ENCODE measurements around the gene ODAD4. TPM values are rescaled to one million over a fixed set of nuclear protein-coding genes. Genes with fewer than 3 reads are reported as not detected.
A peak's percentile ranks its signal among the peaks of the same experiment; 100 is the strongest.

Gene ODAD4
- total RNA-seq, 1 experiment from 2014 or later: 0.98 TPM

DNA sequence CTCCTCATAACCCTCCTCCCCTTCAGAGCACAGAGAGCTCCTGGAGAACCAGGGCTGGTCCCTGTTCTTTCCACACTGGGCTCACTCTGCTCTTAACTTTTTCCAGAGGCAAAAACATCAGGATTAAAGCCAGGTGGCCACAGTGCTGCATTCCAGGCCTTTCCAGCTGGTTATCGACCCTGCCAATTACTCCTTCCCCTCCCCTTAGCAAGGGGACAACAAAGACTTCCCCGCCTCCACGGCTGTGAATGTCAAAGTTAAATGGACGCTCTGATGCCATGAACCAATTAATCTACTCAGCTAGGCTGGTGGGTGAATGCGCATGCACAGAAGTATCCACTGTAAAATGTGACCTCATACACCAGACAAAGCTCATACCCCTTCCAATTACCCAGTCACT, 34.8 kb upstream of the ODAD4 start:
- Histone ChIP-seq H3K79me2 (ENCODE audit: insufficient read depth, low read length) (no peaks in the 10 kb centered on the region), H3K36me3 (ENCODE audit: control insufficient read depth in 1 of 2, insufficient read depth in 2 of 2, low read length in 2 of 2) (peaks cover 48 to 62% of the 10 kb centered on the region in 2 experiments), H2AFZ (ENCODE audit: low read depth, low read length, poor library complexity, severe bottlenecking) (no peak overlapping the region), H3K9ac (ENCODE audit: low read length) (no peak overlapping the region), H3K4me1 (ENCODE audit: control insufficient read depth in 1 of 2, insufficient read depth in 2 of 2, low read length in 2 of 2) (no peaks in the 10 kb centered on the region; a peak in 1 of 4 replicates), H3K27me3 (ENCODE audit: insufficient read depth, low read length) (no peaks in the 10 kb centered on the region), H3K4me2 (ENCODE audit: low read length) (no peak overlapping the region), H4K20me1 (ENCODE audit: insufficient read depth) (no peaks in the 10 kb centered on the region), H3K27ac (ENCODE audit: low read depth, low read length) (no peak overlapping the region), H3K9me3 (ENCODE audit: control insufficient read depth in 1 of 2, insufficient read depth in 1 of 2, low read depth in 1 of 2, low read length in 2 of 2) (no peaks in the 10 kb centered on the region), H3K9me2 (ENCODE audit: insufficient read depth) (no peaks in the 10 kb centered on the region), H3K4me3 (replicated peaks in 1 of 2; ENCODE audit: low read depth in 1 of 2, low read length in 2 of 2) (no peak overlapping the region)
- no peak for ATAC-seq
- ChIA-PET POLR2A (no interaction called here), RAD21 (ENCODE audit: low non-redundant PET in 1 of 2, low total read pairs in 2 of 2, uncharacterized antibody in 2 of 2, unreplicated experiment in 2 of 2) (no interaction called here), CTCF (no interaction called here)
- DNase-seq (ENCODE audit: low read depth, low spot score): no peak
- intact Hi-C loops (cut with micrococcal nuclease): no loop called here
- TF ChIP-seq, protein P1, sequence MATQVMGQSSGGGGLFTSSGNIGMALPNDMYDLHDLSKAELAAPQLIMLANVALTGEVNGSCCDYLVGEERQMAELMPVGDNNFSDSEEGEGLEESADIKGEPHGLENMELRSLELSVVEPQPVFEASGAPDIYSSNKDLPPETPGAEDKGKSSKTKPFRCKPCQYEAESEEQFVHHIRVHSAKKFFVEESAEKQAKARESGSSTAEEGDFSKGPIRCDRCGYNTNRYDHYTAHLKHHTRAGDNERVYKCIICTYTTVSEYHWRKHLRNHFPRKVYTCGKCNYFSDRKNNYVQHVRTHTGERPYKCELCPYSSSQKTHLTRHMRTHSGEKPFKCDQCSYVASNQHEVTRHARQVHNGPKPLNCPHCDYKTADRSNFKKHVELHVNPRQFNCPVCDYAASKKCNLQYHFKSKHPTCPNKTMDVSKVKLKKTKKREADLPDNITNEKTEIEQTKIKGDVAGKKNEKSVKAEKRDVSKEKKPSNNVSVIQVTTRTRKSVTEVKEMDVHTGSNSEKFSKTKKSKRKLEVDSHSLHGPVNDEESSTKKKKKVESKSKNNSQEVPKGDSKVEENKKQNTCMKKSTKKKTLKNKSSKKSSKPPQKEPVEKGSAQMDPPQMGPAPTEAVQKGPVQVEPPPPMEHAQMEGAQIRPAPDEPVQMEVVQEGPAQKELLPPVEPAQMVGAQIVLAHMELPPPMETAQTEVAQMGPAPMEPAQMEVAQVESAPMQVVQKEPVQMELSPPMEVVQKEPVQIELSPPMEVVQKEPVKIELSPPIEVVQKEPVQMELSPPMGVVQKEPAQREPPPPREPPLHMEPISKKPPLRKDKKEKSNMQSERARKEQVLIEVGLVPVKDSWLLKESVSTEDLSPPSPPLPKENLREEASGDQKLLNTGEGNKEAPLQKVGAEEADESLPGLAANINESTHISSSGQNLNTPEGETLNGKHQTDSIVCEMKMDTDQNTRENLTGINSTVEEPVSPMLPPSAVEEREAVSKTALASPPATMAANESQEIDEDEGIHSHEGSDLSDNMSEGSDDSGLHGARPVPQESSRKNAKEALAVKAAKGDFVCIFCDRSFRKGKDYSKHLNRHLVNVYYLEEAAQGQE (IDR thresholded peaks at IDR 0.05; ENCODE audit: low read depth): no peak
- TF ChIP-seq SRF (IDR thresholded peaks at IDR 0.05; ENCODE audit: low read depth) (no peak), CEBPB (IDR thresholded peaks at IDR 0.05; ENCODE audit: low read depth) (no peak), CBX3 (IDR thresholded peaks at IDR 0.05; ENCODE audit: low read depth) (no peak), YY1 (IDR thresholded peaks at IDR 0.05; ENCODE audit: extremely low read depth, insufficient replicate concordance, low read depth, low read length) (no peak), SP1 (IDR thresholded peaks at IDR 0.05; ENCODE audit: low read depth) (no peak), EGR1 (IDR thresholded peaks at IDR 0.05; ENCODE audit: low read depth) (no peak)
- no TSS peak for BruUV-seq (replicated peaks)

DNA sequence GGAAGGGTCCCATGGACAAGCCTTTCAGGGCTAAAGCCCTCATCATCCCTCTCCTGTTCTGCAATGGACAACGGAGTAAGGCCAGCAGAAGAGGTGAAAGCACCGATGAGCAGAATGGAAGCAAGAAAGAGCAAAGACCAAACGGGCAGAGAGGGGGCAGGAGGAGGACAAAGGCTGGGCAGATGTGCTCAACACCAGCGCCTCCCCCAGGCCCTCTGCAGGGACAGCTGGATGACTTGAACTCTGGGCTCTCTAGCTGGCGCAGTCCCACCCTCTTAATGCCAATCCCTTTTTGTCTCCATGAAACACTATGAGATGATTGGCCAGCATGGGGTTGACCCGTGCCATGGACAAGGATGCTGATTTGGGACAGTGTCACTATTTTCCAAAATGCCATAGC, 33.7 kb upstream of the ODAD4 start:
- H3K4me3 ChIP-seq (replicated peaks in 1 of 2; ENCODE audit: low read depth in 1 of 2, low read length in 2 of 2): no peak overlapping the region
- peaks cover 40 to 65% of the 10 kb centered on the region in 2 experiments for H3K36me3 ChIP-seq (ENCODE audit: control insufficient read depth in 1 of 2, insufficient read depth in 2 of 2, low read length in 2 of 2)
- H3K4me1 ChIP-seq (ENCODE audit: control insufficient read depth in 1 of 2, insufficient read depth in 2 of 2, low read length in 2 of 2): no peaks in the 10 kb centered on the region; a peak in 1 of 4 replicates
- TF ChIP-seq, protein P2, sequence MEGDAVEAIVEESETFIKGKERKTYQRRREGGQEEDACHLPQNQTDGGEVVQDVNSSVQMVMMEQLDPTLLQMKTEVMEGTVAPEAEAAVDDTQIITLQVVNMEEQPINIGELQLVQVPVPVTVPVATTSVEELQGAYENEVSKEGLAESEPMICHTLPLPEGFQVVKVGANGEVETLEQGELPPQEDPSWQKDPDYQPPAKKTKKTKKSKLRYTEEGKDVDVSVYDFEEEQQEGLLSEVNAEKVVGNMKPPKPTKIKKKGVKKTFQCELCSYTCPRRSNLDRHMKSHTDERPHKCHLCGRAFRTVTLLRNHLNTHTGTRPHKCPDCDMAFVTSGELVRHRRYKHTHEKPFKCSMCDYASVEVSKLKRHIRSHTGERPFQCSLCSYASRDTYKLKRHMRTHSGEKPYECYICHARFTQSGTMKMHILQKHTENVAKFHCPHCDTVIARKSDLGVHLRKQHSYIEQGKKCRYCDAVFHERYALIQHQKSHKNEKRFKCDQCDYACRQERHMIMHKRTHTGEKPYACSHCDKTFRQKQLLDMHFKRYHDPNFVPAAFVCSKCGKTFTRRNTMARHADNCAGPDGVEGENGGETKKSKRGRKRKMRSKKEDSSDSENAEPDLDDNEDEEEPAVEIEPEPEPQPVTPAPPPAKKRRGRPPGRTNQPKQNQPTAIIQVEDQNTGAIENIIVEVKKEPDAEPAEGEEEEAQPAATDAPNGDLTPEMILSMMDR (IDR thresholded peaks at IDR 0.05 in 2 of 3, conservative IDR thresholded peaks at IDR 0.05 in 1 of 3; ENCODE audit: borderline replicate concordance in 1 of 3, insufficient read depth in 1 of 3, low read depth in 2 of 3, low read length in 2 of 3): peak in 1 of 3 experiments; percentile 41; a peak in 2 of 6 replicates
- TF ChIP-seq CEBPB (IDR thresholded peaks at IDR 0.05; ENCODE audit: low read depth): no peak
- TF ChIP-seq CBX3 (IDR thresholded peaks at IDR 0.05; ENCODE audit: low read depth): no peak
- TF ChIP-seq, protein P3, sequence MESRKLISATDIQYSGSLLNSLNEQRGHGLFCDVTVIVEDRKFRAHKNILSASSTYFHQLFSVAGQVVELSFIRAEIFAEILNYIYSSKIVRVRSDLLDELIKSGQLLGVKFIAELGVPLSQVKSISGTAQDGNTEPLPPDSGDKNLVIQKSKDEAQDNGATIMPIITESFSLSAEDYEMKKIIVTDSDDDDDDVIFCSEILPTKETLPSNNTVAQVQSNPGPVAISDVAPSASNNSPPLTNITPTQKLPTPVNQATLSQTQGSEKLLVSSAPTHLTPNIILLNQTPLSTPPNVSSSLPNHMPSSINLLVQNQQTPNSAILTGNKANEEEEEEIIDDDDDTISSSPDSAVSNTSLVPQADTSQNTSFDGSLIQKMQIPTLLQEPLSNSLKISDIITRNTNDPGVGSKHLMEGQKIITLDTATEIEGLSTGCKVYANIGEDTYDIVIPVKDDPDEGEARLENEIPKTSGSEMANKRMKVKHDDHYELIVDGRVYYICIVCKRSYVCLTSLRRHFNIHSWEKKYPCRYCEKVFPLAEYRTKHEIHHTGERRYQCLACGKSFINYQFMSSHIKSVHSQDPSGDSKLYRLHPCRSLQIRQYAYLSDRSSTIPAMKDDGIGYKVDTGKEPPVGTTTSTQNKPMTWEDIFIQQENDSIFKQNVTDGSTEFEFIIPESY (IDR thresholded peaks at IDR 0.05; ENCODE audit: extremely low read depth, insufficient replicate concordance, low read length): no peak
- no peak for TF ChIP-seq JUND (IDR thresholded peaks at IDR 0.05)
- TF ChIP-seq ZFX (IDR thresholded peaks at IDR 0.05): no peak
- no peak for TF ChIP-seq EZH2phosphoT487 (IDR thresholded peaks at IDR 0.05; ENCODE audit: borderline replicate concordance)
- TF ChIP-seq, protein P4, sequence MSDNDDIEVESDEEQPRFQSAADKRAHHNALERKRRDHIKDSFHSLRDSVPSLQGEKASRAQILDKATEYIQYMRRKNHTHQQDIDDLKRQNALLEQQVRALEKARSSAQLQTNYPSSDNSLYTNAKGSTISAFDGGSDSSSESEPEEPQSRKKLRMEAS (IDR thresholded peaks at IDR 0.05): no peak
- no peaks in the 10 kb centered on the region for H3K79me2 ChIP-seq (ENCODE audit: insufficient read depth, low read length)
- H2AFZ ChIP-seq (ENCODE audit: low read depth, low read length, poor library complexity, severe bottlenecking): no peak overlapping the region
- H3K9ac ChIP-seq (ENCODE audit: low read length): no peak overlapping the region
- ATAC-seq: peak; percentile 67
- POLR2A ChIA-PET: no interaction called here
- BruUV-seq (replicated peaks): no TSS peak
- intact Hi-C loops (cut with micrococcal nuclease): no loop called here
- H3K4me2 ChIP-seq (ENCODE audit: low read length): no peak overlapping the region
- CTCF ChIA-PET: no interaction called here
- no peaks in the 10 kb centered on the region for H4K20me1 ChIP-seq (ENCODE audit: insufficient read depth)
- no peaks in the 10 kb centered on the region for H3K27me3 ChIP-seq (ENCODE audit: insufficient read depth, low read length)
- RAD21 ChIA-PET (ENCODE audit: low non-redundant PET in 1 of 2, low total read pairs in 2 of 2, uncharacterized antibody in 2 of 2, unreplicated experiment in 2 of 2): no interaction called here
- no peak for DNase-seq (ENCODE audit: low read depth, low spot score)
- H3K27ac ChIP-seq (ENCODE audit: low read depth, low read length): no peak overlapping the region
- H3K9me2 ChIP-seq (ENCODE audit: insufficient read depth): no peaks in the 10 kb centered on the region
- no peaks in the 10 kb centered on the region for H3K9me3 ChIP-seq (ENCODE audit: control insufficient read depth in 1 of 2, insufficient read depth in 1 of 2, low read depth in 1 of 2, low read length in 2 of 2)
